ENCODE measurements around the gene RPEL1.
"Not testable (repeated sequence)": the region's sequence is repeated elsewhere in the genome, so short reads cannot be mapped to it uniquely, and the experiment has no call there.

RPEL1 gene

DNA sequence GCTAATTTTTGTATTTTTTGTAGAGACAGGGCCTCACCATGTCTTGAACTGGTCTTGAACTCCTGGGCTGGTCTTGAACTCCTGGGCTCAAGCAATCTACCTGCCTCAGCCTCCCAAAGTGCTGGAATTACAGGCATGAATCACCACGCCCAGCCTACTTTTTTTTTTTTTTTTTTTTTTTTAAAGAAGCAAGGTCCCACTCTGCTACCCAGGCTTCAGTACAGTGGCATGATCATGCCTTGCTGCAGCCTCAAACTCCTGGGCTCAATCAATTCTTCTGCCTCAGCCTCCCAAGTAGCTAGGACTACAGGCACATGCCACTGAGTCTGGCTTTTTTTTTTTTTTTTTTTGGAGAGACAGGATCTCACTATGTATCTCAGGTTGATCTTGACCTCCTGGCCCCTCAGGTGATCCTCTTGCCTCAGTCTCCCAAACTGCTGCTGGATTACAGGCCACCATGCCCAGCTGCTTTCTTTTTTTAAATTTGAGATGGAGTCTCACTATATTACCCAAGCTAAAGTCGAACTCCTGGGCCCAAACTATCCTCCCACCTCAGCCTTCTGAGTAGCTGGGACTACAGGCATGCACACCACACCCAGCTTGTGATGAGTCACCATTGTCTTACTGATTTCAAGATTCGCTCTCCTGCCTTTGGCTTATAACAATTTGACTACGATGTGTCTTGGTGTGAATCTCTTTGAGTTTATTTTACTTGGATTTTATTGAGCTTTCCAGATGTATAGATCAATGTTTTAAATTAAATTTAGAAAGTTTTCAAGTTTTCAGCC is 9.0 kb downstream of the RPEL1 start:
- no peak overlapping the region for H3K4me2 ChIP-seq (ENCODE audit: low read depth, low read length)
- no peak overlapping the region for H3K9ac ChIP-seq (ENCODE audit: low read length)
- no peaks in the 10 kb centered on the region for H3F3A ChIP-seq (ENCODE audit: insufficient read depth, low read length)
- no peak overlapping the region for H3K4me3 ChIP-seq (ENCODE audit: low read length)
- no peaks in the 10 kb centered on the region for H4K20me1 ChIP-seq (ENCODE audit: insufficient read depth, low read length)
- H2AFZ ChIP-seq (ENCODE audit: low read length): no peak overlapping the region
- H3K9me3 ChIP-seq (replicated peaks; ENCODE audit: insufficient read depth, low read length): no peaks in the 10 kb centered on the region
- no peak for TF ChIP-seq EZH2 (optimal IDR thresholded peaks at IDR 0.05; ENCODE audit: low read depth, low read length)
- H3K27me3 ChIP-seq (replicated peaks; ENCODE audit: insufficient read depth, low read length): no peaks in the 10 kb centered on the region
- H3K36me3 ChIP-seq (replicated peaks; ENCODE audit: insufficient read depth, low read length): no peaks in the 10 kb centered on the region
- DNase-seq: no peak
- no peak overlapping the region for H3K27ac ChIP-seq (ENCODE audit: low read length)
- no peaks in the 10 kb centered on the region for H3K9me2 ChIP-seq (replicated peaks; ENCODE audit: insufficient read depth, low read length)
- H3K79me2 ChIP-seq (ENCODE audit: low read length): no peaks in the 10 kb centered on the region
- no peaks in the 10 kb centered on the region for H3K4me1 ChIP-seq (ENCODE audit: low read length)

GRCh38 chr10:103256613-103257012 is 10.9 kb downstream of the RPEL1 start:
- no peak overlapping the region for H3K9ac ChIP-seq (ENCODE audit: low read length)
- DNase-seq: no peak
- H3K4me2 ChIP-seq (ENCODE audit: low read depth, low read length): no peak overlapping the region
- no peak overlapping the region for H3K4me3 ChIP-seq (ENCODE audit: low read length)
- H2AFZ ChIP-seq (ENCODE audit: low read length): no peak overlapping the region
- no peaks in the 10 kb centered on the region for H3F3A ChIP-seq (ENCODE audit: insufficient read depth, low read length)
- H3K9me2 ChIP-seq (replicated peaks; ENCODE audit: insufficient read depth, low read length): no peaks in the 10 kb centered on the region
- no peaks in the 10 kb centered on the region for H3K36me3 ChIP-seq (replicated peaks; ENCODE audit: insufficient read depth, low read length)
- TF ChIP-seq CTCF (IDR thresholded peaks at IDR 0.05; ENCODE audit: low read length): no peak
- TF ChIP-seq EZH2 (optimal IDR thresholded peaks at IDR 0.05; ENCODE audit: low read depth, low read length): no peak
- no peak for TF ChIP-seq EZH2phosphoT487 (IDR thresholded peaks at IDR 0.05; ENCODE audit: low read length)
- H3K4me1 ChIP-seq (ENCODE audit: low read length): no peaks in the 10 kb centered on the region
- H3K9me3 ChIP-seq (replicated peaks; ENCODE audit: insufficient read depth, low read length): no peaks in the 10 kb centered on the region
- no peaks in the 10 kb centered on the region for H4K20me1 ChIP-seq (ENCODE audit: insufficient read depth, low read length)
- no peaks in the 10 kb centered on the region for H3K27me3 ChIP-seq (replicated peaks; ENCODE audit: insufficient read depth, low read length)
- no peak overlapping the region for H3K27ac ChIP-seq (ENCODE audit: low read length)
- H3K79me2 ChIP-seq (ENCODE audit: low read length): no peaks in the 10 kb centered on the region

DNA sequence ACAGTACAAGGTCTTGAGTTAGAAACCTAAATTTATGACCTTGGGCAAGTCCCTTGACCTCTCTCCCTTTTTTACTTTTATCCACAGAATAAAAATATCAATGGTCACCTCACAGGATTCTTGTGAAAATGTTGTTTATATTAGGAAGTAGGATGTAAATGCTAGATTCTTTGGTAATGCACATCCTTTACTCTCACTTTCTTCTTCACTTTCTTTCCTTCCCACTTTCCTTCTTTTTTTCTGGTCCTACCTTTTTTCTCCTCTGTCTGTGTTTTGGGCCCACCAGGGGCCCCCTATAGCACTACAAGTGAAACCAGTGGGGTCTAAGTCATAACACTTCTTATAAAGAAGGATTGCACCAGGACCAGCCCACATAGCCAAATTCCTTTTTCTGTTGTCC is 12.1 kb downstream of the RPEL1 start:
- Histone ChIP-seq H3K4me1 (ENCODE audit: low read length) (no peaks in the 10 kb centered on the region), H3K9ac (ENCODE audit: low read length) (no peak overlapping the region), H4K20me1 (ENCODE audit: insufficient read depth, low read length) (no peaks in the 10 kb centered on the region), H3K27ac (ENCODE audit: low read length) (no peak overlapping the region), H3K9me2 (replicated peaks; ENCODE audit: insufficient read depth, low read length) (no peaks in the 10 kb centered on the region), H3K4me2 (ENCODE audit: low read depth, low read length) (no peak overlapping the region), H3K79me2 (ENCODE audit: low read length) (no peaks in the 10 kb centered on the region), H2AFZ (ENCODE audit: low read length) (no peak overlapping the region), H3K36me3 (replicated peaks; ENCODE audit: insufficient read depth, low read length) (no peaks in the 10 kb centered on the region), H3K27me3 (replicated peaks; ENCODE audit: insufficient read depth, low read length) (no peaks in the 10 kb centered on the region), H3F3A (ENCODE audit: insufficient read depth, low read length) (no peaks in the 10 kb centered on the region), H3K4me3 (ENCODE audit: low read length) (no peak overlapping the region), H3K9me3 (replicated peaks; ENCODE audit: insufficient read depth, low read length) (no peaks in the 10 kb centered on the region)
- DNase-seq: no peak
- TF ChIP-seq CTCF (IDR thresholded peaks at IDR 0.05; ENCODE audit: low read length): no peak
- TF ChIP-seq EZH2phosphoT487 (IDR thresholded peaks at IDR 0.05; ENCODE audit: low read length): no peak
- TF ChIP-seq EZH2 (optimal IDR thresholded peaks at IDR 0.05; ENCODE audit: low read depth, low read length): no peak

- H3K4me3 ChIP-seq (ENCODE audit: low read length); H3K27me3 ChIP-seq (replicated peaks; ENCODE audit: insufficient read depth, low read length); H3K9me2 ChIP-seq (replicated peaks; ENCODE audit: insufficient read depth, low read length); H3K9me3 ChIP-seq (replicated peaks; ENCODE audit: insufficient read depth, low read length); H3K9ac ChIP-seq (ENCODE audit: low read length); H3K4me2 ChIP-seq (ENCODE audit: low read depth, low read length); H3K4me1 ChIP-seq (ENCODE audit: low read length); H3F3A ChIP-seq (ENCODE audit: insufficient read depth, low read length); H2AFZ ChIP-seq (ENCODE audit: low read length); H3K36me3 ChIP-seq (replicated peaks; ENCODE audit: insufficient read depth, low read length); H3K27ac ChIP-seq (ENCODE audit: low read length); DNase-seq; H4K20me1 ChIP-seq (ENCODE audit: insufficient read depth, low read length); H3K79me2 ChIP-seq (ENCODE audit: low read length): not testable (repeated sequence)
Measured at GRCh38 chr10:103258928-103259327, 13.2 kb downstream of the RPEL1 start.

Data from MM.1S (cell line).